Sigmoid colon (tissue), 4 donors: ENCODE data around the gene DYRK1A.

ENCODE experiments used
- EP300 ChIP-seq, 4 donors: sonication (generic); formaldehyde crosslinking; IDR thresholded peaks; one replicate each; pipeline ENCODE4 v1.6.1; 2017; ENCODE audit warnings: antibody characterized with exemption in 4 of 4
- TF ChIP-seq, protein P1 (sequence below), 4 experiments: fragments of 450-650 bp in 3 of 4; fragments of 200-600 bp in 1 of 4; IDR thresholded peaks; one replicate each; pipeline ENCODE4 v1.5.1; 2016 to 2019; ENCODE audit warnings: antibody characterized with exemption in 4 of 4, mild to moderate bottlenecking in 3 of 4, moderate library complexity in 2 of 4

GRCh38 chr21:37527716-37528115, 161.1 kb downstream of the DYRK1A start:
- TF ChIP-seq, protein P1, sequence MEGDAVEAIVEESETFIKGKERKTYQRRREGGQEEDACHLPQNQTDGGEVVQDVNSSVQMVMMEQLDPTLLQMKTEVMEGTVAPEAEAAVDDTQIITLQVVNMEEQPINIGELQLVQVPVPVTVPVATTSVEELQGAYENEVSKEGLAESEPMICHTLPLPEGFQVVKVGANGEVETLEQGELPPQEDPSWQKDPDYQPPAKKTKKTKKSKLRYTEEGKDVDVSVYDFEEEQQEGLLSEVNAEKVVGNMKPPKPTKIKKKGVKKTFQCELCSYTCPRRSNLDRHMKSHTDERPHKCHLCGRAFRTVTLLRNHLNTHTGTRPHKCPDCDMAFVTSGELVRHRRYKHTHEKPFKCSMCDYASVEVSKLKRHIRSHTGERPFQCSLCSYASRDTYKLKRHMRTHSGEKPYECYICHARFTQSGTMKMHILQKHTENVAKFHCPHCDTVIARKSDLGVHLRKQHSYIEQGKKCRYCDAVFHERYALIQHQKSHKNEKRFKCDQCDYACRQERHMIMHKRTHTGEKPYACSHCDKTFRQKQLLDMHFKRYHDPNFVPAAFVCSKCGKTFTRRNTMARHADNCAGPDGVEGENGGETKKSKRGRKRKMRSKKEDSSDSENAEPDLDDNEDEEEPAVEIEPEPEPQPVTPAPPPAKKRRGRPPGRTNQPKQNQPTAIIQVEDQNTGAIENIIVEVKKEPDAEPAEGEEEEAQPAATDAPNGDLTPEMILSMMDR (IDR thresholded peaks at IDR 0.05) = no peak
- TF ChIP-seq EP300 (IDR thresholded peaks at IDR 0.05) = no peak
